A549 (cell line): ENCODE data around the gene UIMC1. TPM values are rescaled to one million over a fixed set of nuclear protein-coding genes. Genes with fewer than 3 reads are reported as not detected.

Experiments
- ATAC-seq, 2 experiments: fragments of 200-7000 bp in 1 of 2; fragments of >200 bp in 1 of 2; cut with Nextera tagmentation in 1 of 2; cut with Tn5 transposase in 1 of 2; 3 replicates each; pipeline versions ENCODE4 v1.8.0 to v1.9.1; 2018 to 2020; ENCODE audit warnings: mild to moderate bottlenecking in 1 of 2, moderate library complexity in 1 of 2
- CTCF ChIA-PET: fragments of 300-600 bp; sonication (Branson Sonifier 250); formaldehyde crosslinking; extraction: SDS; loops from one replicate; lab custom pipeline; 2021; ENCODE audit warnings: antibody characterized with exemption, inconsistent platforms; lab: Yijun Ruan, JAX
- POLR2A ChIA-PET: fragments of 350-600 bp; formaldehyde crosslinking; extraction: SDS; loops from one replicate; lab custom pipeline; 2021; ENCODE audit warnings: antibody characterized with exemption, inconsistent platforms; lab: Yijun Ruan, JAX
- DNase-seq, 2 experiments: peaks; one replicate each; pipeline versions ENCODE4 v3.0.0 to v3.0.0-alpha.2; 2011 to 2016; ENCODE audit warnings: low read depth in 1 of 2, low spot score in 1 of 2
- FAIRE-seq: peaks from 2 replicates; lab custom pipeline; 2011; peaks lifted over from hg19 to GRCh38; lab: Jason Lieb, UNC
- H3K27ac ChIP-seq, 2 experiments: fragments of >200 bp; sonication (Bioruptor Twin); formaldehyde crosslinking; 3 replicates each; pipeline ENCODE4 v1.5.1; 2016 to 2017
- H3K4me1 ChIP-seq: fragments of >200 bp; sonication (Bioruptor Twin); formaldehyde crosslinking; 3 replicates; pipeline ENCODE4 v1.6.1; 2016
- H3K4me2 ChIP-seq: fragments of >200 bp; sonication (Bioruptor Twin); formaldehyde crosslinking; 3 replicates; pipeline ENCODE4 v1.6.1; 2016
- H3K4me3 ChIP-seq: fragments of >200 bp; sonication (Bioruptor Twin); formaldehyde crosslinking; 3 replicates; pipeline ENCODE4 v1.5.1; 2016
- H3K9me3 ChIP-seq: fragments of >200 bp; sonication (Bioruptor Twin); formaldehyde crosslinking; 3 replicates; pipeline ENCODE4 v1.6.1; 2016
- CBX2 ChIP-seq: fragments of 200-600 bp; sonication (generic); IDR thresholded peaks from 2 replicates; pipeline ENCODE4 v1.6.1; 2016; ENCODE audit warnings: low read depth, mild to moderate bottlenecking, borderline replicate concordance
- CBX8 ChIP-seq: fragments of 200-600 bp; sonication (generic); IDR thresholded peaks from 2 replicates; pipeline ENCODE4 v1.6.1; 2016
- EHF ChIP-seq: fragments of 250-450 bp; sonication (Bioruptor Pico); IDR thresholded peaks from 2 replicates; pipeline ENCODE4 v1.5.0; 2020; ENCODE audit warnings: mild to moderate bottlenecking
- EP300 ChIP-seq, 2 experiments: fragments of >200 bp; sonication (Bioruptor Twin); formaldehyde crosslinking; IDR thresholded peaks; 2 replicates in 1 of 2; 3 replicates in 1 of 2; pipeline ENCODE4 v1.6.1; 2016 to 2017
- FOSL2 ChIP-seq, 2 experiments: fragments of 450-650 bp in 1 of 2; fragments of >200 bp in 1 of 2; sonication (Bioruptor Twin) in 1 of 2; formaldehyde crosslinking; IDR thresholded peaks; 2 replicates each; pipeline versions ENCODE4 v1.5.0 to v1.6.1; 2016 to 2020; ENCODE audit warnings: mild to moderate bottlenecking in 1 of 2, moderate library complexity in 1 of 2
- HEYL ChIP-seq: fragments of 250-450 bp; sonication (Bioruptor Pico); IDR thresholded peaks from 2 replicates; pipeline ENCODE4 v1.8.0; 2021; ENCODE audit warnings: mild to moderate bottlenecking, moderate library complexity
- POLR2AphosphoS2 ChIP-seq: conservative IDR thresholded peaks from 2 replicates; pipeline ENCODE4 v1.6.1; 2012; ENCODE audit warnings: low read length, improper control_type of control experiment, inconsistent platforms
- RCOR1 ChIP-seq: fragments of 150-350 bp; IDR thresholded peaks from 2 replicates; pipeline ENCODE4 v1.6.1; 2014; ENCODE audit warnings: antibody characterized with exemption, low read length, low read depth
- RFX5 ChIP-seq: fragments of 450-650 bp; IDR thresholded peaks from 2 replicates; pipeline ENCODE4 v1.7.1; 2014; ENCODE audit warnings: antibody characterized with exemption, mild to moderate bottlenecking, moderate library complexity
- RNF2 ChIP-seq: fragments of 200-600 bp; sonication (generic); IDR thresholded peaks from 2 replicates; pipeline ENCODE4 v1.6.1; 2016; ENCODE audit warnings: low read depth, mild to moderate bottlenecking, antibody characterized with exemption, moderate library complexity, borderline replicate concordance
- TFCP2L1 ChIP-seq: fragments of 250-450 bp; sonication (Bioruptor Pico); IDR thresholded peaks from 2 replicates; pipeline ENCODE4 v1.5.0; 2021; ENCODE audit warnings: mild to moderate bottlenecking
- ZSCAN20 ChIP-seq: fragments of 250-450 bp; sonication (Bioruptor Pico); IDR thresholded peaks from 2 replicates; pipeline ENCODE4 v1.8.0; 2022; ENCODE audit warnings: mild to moderate bottlenecking, moderate library complexity
- WGBS: methylation state at CpG from one replicate; pipeline ENCODE4 v1.1.6; 2017; ENCODE audit errors: missing lambda C conversion rate; 5-methylcytosine and 5-hydroxymethylcytosine counted together
- polyA plus RNA-seq, 4 experiments: library from polyadenylated mRNA; depleted of rRNA in 3 of 4; stranded (reverse); fragments of >200 nt; fragmentation: RNase III in 1 of 4; extraction: RNeasy Plus Mini Kit Qiagen cat#74134 plus additional on column Dnase treatment in 1 of 4; gene quantifications; 2 replicates in 3 of 4; 3 replicates in 1 of 4; pipeline ENCODE4 v1.2.3, GENCODE V29; 2011 to 2017
- TF ChIP-seq, protein P1 (sequence below): fragments of 250-450 bp; sonication (Bioruptor Pico); IDR thresholded peaks from 2 replicates; pipeline ENCODE4 v1.5.0; 2021; ENCODE audit warnings: mild to moderate bottlenecking, moderate library complexity, borderline replicate concordance
- TF ChIP-seq, protein P2 (sequence below): fragments of >200 bp; sonication (Bioruptor Twin); formaldehyde crosslinking; IDR thresholded peaks from 3 replicates; pipeline ENCODE4 v1.5.1; 2016
- TF ChIP-seq, protein P3 (sequence below): fragments of 200-600 bp; sonication (generic); IDR thresholded peaks from 2 replicates; pipeline ENCODE4 v1.6.1; 2016; ENCODE audit warnings: antibody characterized with exemption, mild to moderate bottlenecking, moderate library complexity
- TF ChIP-seq, protein P4 (sequence below): fragments of >200 bp; sonication (Bioruptor Twin); formaldehyde crosslinking; IDR thresholded peaks from 3 replicates; pipeline ENCODE4 v1.6.1; 2016
- TF ChIP-seq, protein P5 (sequence below): fragments of 150-350 bp; IDR thresholded peaks from 2 replicates; pipeline ENCODE4 v1.6.1; 2014; ENCODE audit warnings: low read depth, mild to moderate bottlenecking, low read length

The UIMC1 gene
- polyA plus RNA-seq, 2 of the 4 experiments (the other 2 are of a cell fraction), result 47.8 to 52.5 TPM

DNA sequence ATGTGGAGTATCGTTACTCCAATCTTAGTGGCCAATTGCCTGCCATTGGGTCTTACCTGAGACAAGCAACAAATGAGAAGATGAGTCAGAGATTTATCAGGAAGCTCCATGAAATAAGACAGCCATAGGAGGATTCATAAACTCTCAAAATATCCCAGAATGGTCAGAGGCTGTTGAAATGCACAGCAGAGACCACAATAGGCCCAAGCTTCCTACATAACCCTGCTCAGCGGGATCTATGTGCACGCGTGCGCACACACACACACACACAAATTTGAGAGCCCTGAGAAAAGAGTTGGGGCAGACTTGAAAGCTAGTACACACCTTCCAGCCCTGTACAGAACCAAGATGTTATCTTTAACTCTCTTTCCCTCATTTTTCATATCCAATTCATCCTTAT, 9.8 kb downstream of the UIMC1 start (continued):
- TF ChIP-seq, protein P1, sequence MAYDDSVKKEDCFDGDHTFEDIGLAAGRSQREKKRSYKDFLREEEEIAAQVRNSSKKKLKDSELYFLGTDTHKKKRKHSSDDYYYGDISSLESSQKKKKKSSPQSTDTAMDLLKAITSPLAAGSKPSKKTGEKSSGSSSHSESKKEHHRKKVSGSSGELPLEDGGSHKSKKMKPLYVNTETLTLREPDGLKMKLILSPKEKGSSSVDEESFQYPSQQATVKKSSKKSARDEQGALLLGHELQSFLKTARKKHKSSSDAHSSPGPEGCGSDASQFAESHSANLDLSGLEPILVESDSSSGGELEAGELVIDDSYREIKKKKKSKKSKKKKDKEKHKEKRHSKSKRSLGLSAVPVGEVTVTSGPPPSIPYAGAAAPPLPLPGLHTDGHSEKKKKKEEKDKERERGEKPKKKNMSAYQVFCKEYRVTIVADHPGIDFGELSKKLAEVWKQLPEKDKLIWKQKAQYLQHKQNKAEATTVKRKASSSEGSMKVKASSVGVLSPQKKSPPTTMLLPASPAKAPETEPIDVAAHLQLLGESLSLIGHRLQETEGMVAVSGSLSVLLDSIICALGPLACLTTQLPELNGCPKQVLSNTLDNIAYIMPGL (CRISPR knock-in tag), result no peak

DNA sequence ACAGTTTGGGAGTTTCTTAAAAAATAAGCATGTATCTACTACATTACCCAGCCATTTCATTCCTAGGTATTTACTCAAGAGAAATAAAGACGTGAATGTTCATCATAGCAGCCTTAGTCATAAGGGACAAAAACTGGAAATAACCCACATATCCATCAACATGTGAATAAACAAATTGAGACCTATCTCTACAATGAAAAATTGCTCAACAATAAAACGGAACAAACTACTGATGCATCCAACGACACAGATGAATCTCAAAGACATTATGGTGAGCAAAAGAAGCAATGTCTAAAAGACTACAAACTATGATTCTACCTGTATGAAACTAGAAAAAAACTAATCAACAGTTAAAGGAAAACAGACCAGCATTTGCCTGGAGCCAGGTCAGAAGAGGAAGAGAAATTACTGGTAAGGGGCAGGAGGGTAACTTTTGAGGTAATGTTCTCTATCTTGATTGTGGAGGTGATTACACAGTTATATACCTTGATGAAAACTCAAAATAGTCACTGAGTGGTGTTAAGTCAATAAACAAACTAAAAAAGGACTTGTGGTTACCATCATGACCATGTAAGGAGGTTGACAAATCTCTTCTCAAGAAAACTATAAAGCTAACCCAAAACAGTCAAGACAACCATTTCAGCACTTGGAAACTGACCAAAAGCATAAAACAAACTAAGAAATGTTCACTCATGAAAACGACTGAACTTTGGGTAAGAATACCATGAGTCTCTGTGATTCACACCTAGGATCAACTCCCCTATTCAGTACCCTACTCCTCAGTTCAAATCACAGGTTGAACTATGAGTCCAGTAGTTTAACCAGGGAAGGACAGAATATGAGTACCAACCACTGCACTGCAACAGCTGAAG, 10.4 kb downstream of the UIMC1 start:
- Histone ChIP-seq H3K4me3 (no peak overlapping the region), H3K27ac (0 out of 6 replicates have a peak overlapping the region, but pooled peaks of 1 of the 2 experiments have one; percentile 1), H3K4me1 (peaks cover 16% of the 10 kb centered on the region), H3K9me3 (peaks cover 7% of the 10 kb centered on the region; the same call in 2 of the 3 replicates), H3K4me2 (0 out of 3 replicates have a peak overlapping the region, but pooled peaks have one; percentile 4)
- ChIA-PET CTCF (interaction anchor here (1.3 to 2.3 kb wide), 3 partner anchors 9 to 76 kb away, joined by 3 to 10 read pairs (median 3); no protein-coding TSS in a partner anchor), POLR2A (no interaction called here)
- no peak for TF ChIP-seq EHF (CRISPR knock-in tag)
- no peak for TF ChIP-seq TFCP2L1 (CRISPR knock-in tag)
- TF ChIP-seq CBX8, result no peak
- TF ChIP-seq, protein P2, sequence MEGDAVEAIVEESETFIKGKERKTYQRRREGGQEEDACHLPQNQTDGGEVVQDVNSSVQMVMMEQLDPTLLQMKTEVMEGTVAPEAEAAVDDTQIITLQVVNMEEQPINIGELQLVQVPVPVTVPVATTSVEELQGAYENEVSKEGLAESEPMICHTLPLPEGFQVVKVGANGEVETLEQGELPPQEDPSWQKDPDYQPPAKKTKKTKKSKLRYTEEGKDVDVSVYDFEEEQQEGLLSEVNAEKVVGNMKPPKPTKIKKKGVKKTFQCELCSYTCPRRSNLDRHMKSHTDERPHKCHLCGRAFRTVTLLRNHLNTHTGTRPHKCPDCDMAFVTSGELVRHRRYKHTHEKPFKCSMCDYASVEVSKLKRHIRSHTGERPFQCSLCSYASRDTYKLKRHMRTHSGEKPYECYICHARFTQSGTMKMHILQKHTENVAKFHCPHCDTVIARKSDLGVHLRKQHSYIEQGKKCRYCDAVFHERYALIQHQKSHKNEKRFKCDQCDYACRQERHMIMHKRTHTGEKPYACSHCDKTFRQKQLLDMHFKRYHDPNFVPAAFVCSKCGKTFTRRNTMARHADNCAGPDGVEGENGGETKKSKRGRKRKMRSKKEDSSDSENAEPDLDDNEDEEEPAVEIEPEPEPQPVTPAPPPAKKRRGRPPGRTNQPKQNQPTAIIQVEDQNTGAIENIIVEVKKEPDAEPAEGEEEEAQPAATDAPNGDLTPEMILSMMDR, result no peak
- TF ChIP-seq ZSCAN20, result no peak
- no peak for TF ChIP-seq RFX5
- no peak for TF ChIP-seq FOSL2 (IDR thresholded peaks at IDR 0.05)
- TF ChIP-seq FOSL2 (CRISPR knock-in tag; IDR thresholded peaks at IDR 0.05), result no peak
- peak in 1 of 2 experiments; percentile 18 for DNase-seq
- ATAC-seq, result peak; percentile 34 to 68; a peak in 5 of 6 replicates
- 42% methylated on average over 4 of the region's 4 CpGs for WGBS
- no peak for FAIRE-seq

DNA sequence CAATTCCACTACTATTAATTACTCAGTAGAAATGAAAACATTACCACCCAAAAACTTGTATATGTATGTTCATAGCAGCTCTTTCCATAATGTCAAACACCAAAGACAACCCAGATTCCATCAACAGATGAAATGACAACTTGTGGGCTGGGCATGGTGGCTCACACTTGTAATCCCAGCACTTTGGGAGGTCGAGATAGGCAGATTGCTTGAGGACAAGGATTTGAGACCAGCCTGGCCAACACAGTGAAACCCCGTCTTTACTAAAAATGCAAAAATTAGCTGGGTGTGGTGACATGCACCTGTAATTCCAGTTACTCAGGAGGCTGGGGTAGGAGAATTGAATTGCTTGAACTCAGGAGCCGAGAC, 11.5 kb downstream of the UIMC1 start:
- Histone ChIP-seq H3K27ac (no peak overlapping the region), H3K4me2 (no peak overlapping the region), H3K4me3 (no peak overlapping the region), H3K9me3 (peaks cover 7% of the 10 kb centered on the region; the same call in 2 of the 3 replicates), H3K4me1 (peaks cover 16% of the 10 kb centered on the region)
- FAIRE-seq, result no peak
- TF ChIP-seq RCOR1 (no peak), CBX2 (no peak), POLR2AphosphoS2 (no peak), ZSCAN20 (no peak), EP300 (IDR thresholded peaks at IDR 0.05) (no peak), RNF2 (no peak), EHF (CRISPR knock-in tag) (no peak), HEYL (CRISPR knock-in tag) (no peak)
- TF ChIP-seq, protein P3, sequence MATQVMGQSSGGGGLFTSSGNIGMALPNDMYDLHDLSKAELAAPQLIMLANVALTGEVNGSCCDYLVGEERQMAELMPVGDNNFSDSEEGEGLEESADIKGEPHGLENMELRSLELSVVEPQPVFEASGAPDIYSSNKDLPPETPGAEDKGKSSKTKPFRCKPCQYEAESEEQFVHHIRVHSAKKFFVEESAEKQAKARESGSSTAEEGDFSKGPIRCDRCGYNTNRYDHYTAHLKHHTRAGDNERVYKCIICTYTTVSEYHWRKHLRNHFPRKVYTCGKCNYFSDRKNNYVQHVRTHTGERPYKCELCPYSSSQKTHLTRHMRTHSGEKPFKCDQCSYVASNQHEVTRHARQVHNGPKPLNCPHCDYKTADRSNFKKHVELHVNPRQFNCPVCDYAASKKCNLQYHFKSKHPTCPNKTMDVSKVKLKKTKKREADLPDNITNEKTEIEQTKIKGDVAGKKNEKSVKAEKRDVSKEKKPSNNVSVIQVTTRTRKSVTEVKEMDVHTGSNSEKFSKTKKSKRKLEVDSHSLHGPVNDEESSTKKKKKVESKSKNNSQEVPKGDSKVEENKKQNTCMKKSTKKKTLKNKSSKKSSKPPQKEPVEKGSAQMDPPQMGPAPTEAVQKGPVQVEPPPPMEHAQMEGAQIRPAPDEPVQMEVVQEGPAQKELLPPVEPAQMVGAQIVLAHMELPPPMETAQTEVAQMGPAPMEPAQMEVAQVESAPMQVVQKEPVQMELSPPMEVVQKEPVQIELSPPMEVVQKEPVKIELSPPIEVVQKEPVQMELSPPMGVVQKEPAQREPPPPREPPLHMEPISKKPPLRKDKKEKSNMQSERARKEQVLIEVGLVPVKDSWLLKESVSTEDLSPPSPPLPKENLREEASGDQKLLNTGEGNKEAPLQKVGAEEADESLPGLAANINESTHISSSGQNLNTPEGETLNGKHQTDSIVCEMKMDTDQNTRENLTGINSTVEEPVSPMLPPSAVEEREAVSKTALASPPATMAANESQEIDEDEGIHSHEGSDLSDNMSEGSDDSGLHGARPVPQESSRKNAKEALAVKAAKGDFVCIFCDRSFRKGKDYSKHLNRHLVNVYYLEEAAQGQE, result no peak
- TF ChIP-seq, protein P4, sequence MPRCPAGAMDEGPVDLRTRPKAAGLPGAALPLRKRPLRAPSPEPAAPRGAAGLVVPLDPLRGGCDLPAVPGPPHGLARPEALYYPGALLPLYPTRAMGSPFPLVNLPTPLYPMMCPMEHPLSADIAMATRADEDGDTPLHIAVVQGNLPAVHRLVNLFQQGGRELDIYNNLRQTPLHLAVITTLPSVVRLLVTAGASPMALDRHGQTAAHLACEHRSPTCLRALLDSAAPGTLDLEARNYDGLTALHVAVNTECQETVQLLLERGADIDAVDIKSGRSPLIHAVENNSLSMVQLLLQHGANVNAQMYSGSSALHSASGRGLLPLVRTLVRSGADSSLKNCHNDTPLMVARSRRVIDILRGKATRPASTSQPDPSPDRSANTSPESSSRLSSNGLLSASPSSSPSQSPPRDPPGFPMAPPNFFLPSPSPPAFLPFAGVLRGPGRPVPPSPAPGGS, result no peak
- TF ChIP-seq, protein P5, sequence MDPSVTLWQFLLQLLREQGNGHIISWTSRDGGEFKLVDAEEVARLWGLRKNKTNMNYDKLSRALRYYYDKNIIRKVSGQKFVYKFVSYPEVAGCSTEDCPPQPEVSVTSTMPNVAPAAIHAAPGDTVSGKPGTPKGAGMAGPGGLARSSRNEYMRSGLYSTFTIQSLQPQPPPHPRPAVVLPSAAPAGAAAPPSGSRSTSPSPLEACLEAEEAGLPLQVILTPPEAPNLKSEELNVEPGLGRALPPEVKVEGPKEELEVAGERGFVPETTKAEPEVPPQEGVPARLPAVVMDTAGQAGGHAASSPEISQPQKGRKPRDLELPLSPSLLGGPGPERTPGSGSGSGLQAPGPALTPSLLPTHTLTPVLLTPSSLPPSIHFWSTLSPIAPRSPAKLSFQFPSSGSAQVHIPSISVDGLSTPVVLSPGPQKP, result no peak
- no peak for ATAC-seq
- POLR2A ChIA-PET, result no interaction called here
- WGBS, result 83% methylated on average over 3 of the region's 3 CpGs
- no peak for DNase-seq
- CTCF ChIA-PET, result interaction anchor here (1.3 to 2.3 kb wide), 2 partner anchors 10 to 77 kb away, joined by 3 to 10 read pairs; no protein-coding TSS in a partner anchor
